ENCODE data around the gene EPSTI1.

Gene EPSTI1

GRCh38 chr13:42977219-42977659 is 14.8 kb downstream of the EPSTI1 start:
- no peaks in the 10 kb centered on the region for H3K9me3 ChIP-seq (ENCODE audit: insufficient read depth, low read length, severe bottlenecking)
- no peak overlapping the region for H3K4me2 ChIP-seq (ENCODE audit: insufficient read depth, low read length)
- TF ChIP-seq CTCF (IDR thresholded peaks at IDR 0.05; ENCODE audit: borderline replicate concordance, extremely low read depth, low read length, poor library complexity, severe bottlenecking): no peak
- TF ChIP-seq EZH2 (IDR thresholded peaks at IDR 0.05; ENCODE audit: borderline replicate concordance, low read depth, low read length, severe bottlenecking): no peak
- H3K4me1 ChIP-seq (ENCODE audit: insufficient read depth, low read length): no peaks in the 10 kb centered on the region
- no peak overlapping the region for H2AFZ ChIP-seq (ENCODE audit: low read depth, low read length)
- no peaks in the 10 kb centered on the region for H3K27me3 ChIP-seq (ENCODE audit: insufficient read depth, low read length, poor library complexity)
- DNase-seq (no peak), ATAC-seq (ENCODE audit: insufficient read depth, low read depth) (no peak)
- H3K4me3 ChIP-seq (ENCODE audit: low read depth in 1 of 2, low read length in 2 of 2): no peak overlapping the region
- no peaks in the 10 kb centered on the region for H4K20me1 ChIP-seq (ENCODE audit: insufficient read depth, low read length)
- H3K36me3 ChIP-seq (ENCODE audit: insufficient read depth, low read length): no peaks in the 10 kb centered on the region
- no peak overlapping the region for H3K27ac ChIP-seq (ENCODE audit: low read length)
- H3K9ac ChIP-seq (ENCODE audit: low read depth, low read length): no peak overlapping the region
- no peaks in the 10 kb centered on the region for H3K79me2 ChIP-seq (ENCODE audit: insufficient read depth, low read length)

GRCh38 chr13:42976066-42976465 is 16.0 kb downstream of the EPSTI1 start:
- no peak overlapping the region for H2AFZ ChIP-seq (ENCODE audit: low read depth, low read length)
- no peak overlapping the region for H3K27ac ChIP-seq (ENCODE audit: low read length)
- ATAC-seq (ENCODE audit: insufficient read depth, low read depth) (no peak), DNase-seq (no peak)
- TF ChIP-seq EZH2 (IDR thresholded peaks at IDR 0.05; ENCODE audit: borderline replicate concordance, low read depth, low read length, severe bottlenecking): no peak
- no peak for TF ChIP-seq CTCF (IDR thresholded peaks at IDR 0.05; ENCODE audit: borderline replicate concordance, extremely low read depth, low read length, poor library complexity, severe bottlenecking)
- H3K4me1 ChIP-seq (ENCODE audit: insufficient read depth, low read length): no peaks in the 10 kb centered on the region
- no peaks in the 10 kb centered on the region for H3K27me3 ChIP-seq (ENCODE audit: insufficient read depth, low read length, poor library complexity)
- H3K79me2 ChIP-seq (ENCODE audit: insufficient read depth, low read length): no peaks in the 10 kb centered on the region
- H4K20me1 ChIP-seq (ENCODE audit: insufficient read depth, low read length): no peaks in the 10 kb centered on the region
- H3K9me3 ChIP-seq (ENCODE audit: insufficient read depth, low read length, severe bottlenecking): no peaks in the 10 kb centered on the region
- H3K36me3 ChIP-seq (ENCODE audit: insufficient read depth, low read length): no peaks in the 10 kb centered on the region
- no peak overlapping the region for H3K4me2 ChIP-seq (ENCODE audit: insufficient read depth, low read length)
- no peak overlapping the region for H3K9ac ChIP-seq (ENCODE audit: low read depth, low read length)
- no peak overlapping the region for H3K4me3 ChIP-seq (ENCODE audit: low read depth in 1 of 2, low read length in 2 of 2)

- H3K9ac ChIP-seq (ENCODE audit: low read depth, low read length): no peak overlapping the region
- no peak overlapping the region for H3K27ac ChIP-seq (ENCODE audit: low read length)
- no peaks in the 10 kb centered on the region for H3K79me2 ChIP-seq (ENCODE audit: insufficient read depth, low read length)
- H2AFZ ChIP-seq (ENCODE audit: low read depth, low read length): no peak overlapping the region
- peaks cover 7% of the 10 kb centered on the region; the same call in 1 of the 2 replicates for H3K4me1 ChIP-seq (ENCODE audit: insufficient read depth, low read length)
- DNase-seq (no peak), ATAC-seq (ENCODE audit: insufficient read depth, low read depth) (no peak)
- H3K27me3 ChIP-seq (ENCODE audit: insufficient read depth, low read length, poor library complexity): no peaks in the 10 kb centered on the region
- H4K20me1 ChIP-seq (ENCODE audit: insufficient read depth, low read length): no peaks in the 10 kb centered on the region
- no peak overlapping the region for H3K4me2 ChIP-seq (ENCODE audit: insufficient read depth, low read length)
- TF ChIP-seq CTCF (IDR thresholded peaks at IDR 0.05; ENCODE audit: borderline replicate concordance, extremely low read depth, low read length, poor library complexity, severe bottlenecking) (no peak), EZH2 (IDR thresholded peaks at IDR 0.05; ENCODE audit: borderline replicate concordance, low read depth, low read length, severe bottlenecking) (no peak)
- H3K4me3 ChIP-seq (ENCODE audit: low read depth in 1 of 2, low read length in 2 of 2): no peak overlapping the region
- H3K9me3 ChIP-seq (ENCODE audit: insufficient read depth, low read length, severe bottlenecking): no peaks in the 10 kb centered on the region
- peaks cover 4% of the 10 kb centered on the region for H3K36me3 ChIP-seq (ENCODE audit: insufficient read depth, low read length)
These were observed 18.5 kb downstream of the EPSTI1 start for GRCh38 chr13:42973581-42973980.
